MM.1S (cell line): ENCODE measurements around the gene PDE1A.

Experiments used
- EZH2 ChIP-seq: fragments of 300-600 bp; sonication (generic); optimal IDR thresholded peaks from 2 replicates; pipeline ENCODE3; 2017; ENCODE audit warnings: low read depth, mild to moderate bottlenecking, antibody characterized with exemption, low read length, mixed read lengths
- TF ChIP-seq, protein P1 (sequence below): fragments of 300-600 bp; sonication (generic); IDR thresholded peaks from 2 replicates; pipeline ENCODE4 v1.5.1; 2016; ENCODE audit warnings: antibody characterized with exemption, low read length, mixed read lengths

- TF ChIP-seq EZH2, result no peak
- TF ChIP-seq, protein P1, sequence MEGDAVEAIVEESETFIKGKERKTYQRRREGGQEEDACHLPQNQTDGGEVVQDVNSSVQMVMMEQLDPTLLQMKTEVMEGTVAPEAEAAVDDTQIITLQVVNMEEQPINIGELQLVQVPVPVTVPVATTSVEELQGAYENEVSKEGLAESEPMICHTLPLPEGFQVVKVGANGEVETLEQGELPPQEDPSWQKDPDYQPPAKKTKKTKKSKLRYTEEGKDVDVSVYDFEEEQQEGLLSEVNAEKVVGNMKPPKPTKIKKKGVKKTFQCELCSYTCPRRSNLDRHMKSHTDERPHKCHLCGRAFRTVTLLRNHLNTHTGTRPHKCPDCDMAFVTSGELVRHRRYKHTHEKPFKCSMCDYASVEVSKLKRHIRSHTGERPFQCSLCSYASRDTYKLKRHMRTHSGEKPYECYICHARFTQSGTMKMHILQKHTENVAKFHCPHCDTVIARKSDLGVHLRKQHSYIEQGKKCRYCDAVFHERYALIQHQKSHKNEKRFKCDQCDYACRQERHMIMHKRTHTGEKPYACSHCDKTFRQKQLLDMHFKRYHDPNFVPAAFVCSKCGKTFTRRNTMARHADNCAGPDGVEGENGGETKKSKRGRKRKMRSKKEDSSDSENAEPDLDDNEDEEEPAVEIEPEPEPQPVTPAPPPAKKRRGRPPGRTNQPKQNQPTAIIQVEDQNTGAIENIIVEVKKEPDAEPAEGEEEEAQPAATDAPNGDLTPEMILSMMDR, result no peak
Observed at GRCh38 chr2:182265718-182266117, 161.1 kb downstream of the PDE1A start.
